ENCODE results near the gene PP2D1. TPM values are rescaled to one million over a fixed set of nuclear protein-coding genes. Genes with fewer than 3 reads are reported as not detected.

The PP2D1 gene
- polyA plus RNA-seq, 1 of the 3 experiments (the other 2 are of a cell fraction), result not detected

DNA sequence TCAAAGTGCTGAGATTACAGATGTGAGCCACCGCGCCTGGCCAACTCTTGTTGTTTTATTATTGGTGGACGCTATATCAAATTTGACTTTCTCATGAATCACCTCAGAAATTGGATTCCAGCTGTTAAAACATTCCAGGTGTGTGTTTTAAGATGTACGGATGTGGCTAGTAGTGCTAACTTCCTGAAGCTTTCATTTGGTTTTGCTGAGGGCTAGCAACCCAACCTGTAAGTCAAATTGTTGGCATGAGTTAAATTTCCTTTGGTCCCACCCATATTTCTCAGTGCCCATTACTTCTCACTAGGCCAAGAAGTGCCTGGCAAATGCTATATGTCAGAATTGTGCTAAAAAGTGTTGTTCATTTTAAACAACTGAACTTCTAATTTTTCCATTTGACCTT is 15.1 kb upstream of the PP2D1 start (continued):
- no peak for TF ChIP-seq EP300 (IDR thresholded peaks at IDR 0.05; ENCODE audit: borderline replicate concordance in 1 of 2, low read depth in 1 of 2, low read length in 1 of 2)
- TF ChIP-seq GATA2 (CRISPR knock-in tag; IDR thresholded peaks at IDR 0.05), result no peak

- Histone ChIP-seq H3K4me3 (ENCODE audit: low read depth in 2 of 2, low read length in 1 of 2) (no peak overlapping the region), H2AFZ (ENCODE audit: low read depth) (no peak overlapping the region), H3K9ac (no peak overlapping the region), H3K79me2 (ENCODE audit: insufficient read depth) (no peaks in the 10 kb centered on the region), H4K20me1 (ENCODE audit: insufficient read depth) (no peaks in the 10 kb centered on the region), H3K4me1 (ENCODE audit: control insufficient read depth in 1 of 2, insufficient read depth in 2 of 2, low read depth in 1 of 2, low read length in 1 of 2) (peaks cover 0 to 9% of the 10 kb centered on the region in 2 experiments; a peak in 2 of 4 replicates), H3K9me3 (no peaks in the 10 kb centered on the region), H3K27ac (ENCODE audit: low read depth in 2 of 2, low read length in 1 of 2) (no peak overlapping the region; a peak in 1 of 4 replicates), H3K4me2 (no peak overlapping the region), H3F3A (replicated peaks; ENCODE audit: insufficient read depth) (no peaks in the 10 kb centered on the region), H3K36me3 (replicated peaks in 1 of 2; ENCODE audit: control insufficient read depth in 1 of 2, insufficient read depth in 2 of 2, low read length in 1 of 2) (no peaks in the 10 kb centered on the region), H3K27me3 (ENCODE audit: insufficient read depth) (no peaks in the 10 kb centered on the region), H3K9me2 (no peaks in the 10 kb centered on the region)
- 83% methylated on average over 2 of the region's 2 CpGs for WGBS (ENCODE audit: low lambda C conversion rate)
- ChIA-PET POLR2A (no interaction called here), CTCF (interaction anchor here (1.4 to 2.2 kb wide), 2 partner anchors 16 to 41 kb away, joined by 3 to 4 read pairs; partner anchors contain the start of gene KAT2B)
- TF ChIP-seq NRF1 (IDR thresholded peaks at IDR 0.05; ENCODE audit: low read depth, low read length) (no peak), NFIC (IDR thresholded peaks at IDR 0.05; ENCODE audit: borderline replicate concordance) (no peak), ELF1 (IDR thresholded peaks at IDR 0.05) (no peak), USF2 (IDR thresholded peaks at IDR 0.05; ENCODE audit: borderline replicate concordance, low read depth, low read length) (no peak), TCF12 (IDR thresholded peaks at IDR 0.05) (no peak), MEF2A (IDR thresholded peaks at IDR 0.05; ENCODE audit: borderline replicate concordance, low read depth) (no peak), EZH2phosphoT487 (IDR thresholded peaks at IDR 0.05; ENCODE audit: borderline replicate concordance, low read depth) (no peak), POLR2AphosphoS5 (IDR thresholded peaks at IDR 0.05; ENCODE audit: low read depth, low read length) (no peak), TAF1 (IDR thresholded peaks at IDR 0.05; ENCODE audit: borderline replicate concordance, low read depth, low read length) (no peak), RAD21 (IDR thresholded peaks at IDR 0.05; ENCODE audit: low read length) (no peak)
- TF ChIP-seq, protein P1, sequence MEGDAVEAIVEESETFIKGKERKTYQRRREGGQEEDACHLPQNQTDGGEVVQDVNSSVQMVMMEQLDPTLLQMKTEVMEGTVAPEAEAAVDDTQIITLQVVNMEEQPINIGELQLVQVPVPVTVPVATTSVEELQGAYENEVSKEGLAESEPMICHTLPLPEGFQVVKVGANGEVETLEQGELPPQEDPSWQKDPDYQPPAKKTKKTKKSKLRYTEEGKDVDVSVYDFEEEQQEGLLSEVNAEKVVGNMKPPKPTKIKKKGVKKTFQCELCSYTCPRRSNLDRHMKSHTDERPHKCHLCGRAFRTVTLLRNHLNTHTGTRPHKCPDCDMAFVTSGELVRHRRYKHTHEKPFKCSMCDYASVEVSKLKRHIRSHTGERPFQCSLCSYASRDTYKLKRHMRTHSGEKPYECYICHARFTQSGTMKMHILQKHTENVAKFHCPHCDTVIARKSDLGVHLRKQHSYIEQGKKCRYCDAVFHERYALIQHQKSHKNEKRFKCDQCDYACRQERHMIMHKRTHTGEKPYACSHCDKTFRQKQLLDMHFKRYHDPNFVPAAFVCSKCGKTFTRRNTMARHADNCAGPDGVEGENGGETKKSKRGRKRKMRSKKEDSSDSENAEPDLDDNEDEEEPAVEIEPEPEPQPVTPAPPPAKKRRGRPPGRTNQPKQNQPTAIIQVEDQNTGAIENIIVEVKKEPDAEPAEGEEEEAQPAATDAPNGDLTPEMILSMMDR (IDR thresholded peaks at IDR 0.05), result no peak
- TF ChIP-seq, protein P2, sequence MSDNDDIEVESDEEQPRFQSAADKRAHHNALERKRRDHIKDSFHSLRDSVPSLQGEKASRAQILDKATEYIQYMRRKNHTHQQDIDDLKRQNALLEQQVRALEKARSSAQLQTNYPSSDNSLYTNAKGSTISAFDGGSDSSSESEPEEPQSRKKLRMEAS (IDR thresholded peaks at IDR 0.05; ENCODE audit: low read depth), result no peak
- TF ChIP-seq, protein P3, sequence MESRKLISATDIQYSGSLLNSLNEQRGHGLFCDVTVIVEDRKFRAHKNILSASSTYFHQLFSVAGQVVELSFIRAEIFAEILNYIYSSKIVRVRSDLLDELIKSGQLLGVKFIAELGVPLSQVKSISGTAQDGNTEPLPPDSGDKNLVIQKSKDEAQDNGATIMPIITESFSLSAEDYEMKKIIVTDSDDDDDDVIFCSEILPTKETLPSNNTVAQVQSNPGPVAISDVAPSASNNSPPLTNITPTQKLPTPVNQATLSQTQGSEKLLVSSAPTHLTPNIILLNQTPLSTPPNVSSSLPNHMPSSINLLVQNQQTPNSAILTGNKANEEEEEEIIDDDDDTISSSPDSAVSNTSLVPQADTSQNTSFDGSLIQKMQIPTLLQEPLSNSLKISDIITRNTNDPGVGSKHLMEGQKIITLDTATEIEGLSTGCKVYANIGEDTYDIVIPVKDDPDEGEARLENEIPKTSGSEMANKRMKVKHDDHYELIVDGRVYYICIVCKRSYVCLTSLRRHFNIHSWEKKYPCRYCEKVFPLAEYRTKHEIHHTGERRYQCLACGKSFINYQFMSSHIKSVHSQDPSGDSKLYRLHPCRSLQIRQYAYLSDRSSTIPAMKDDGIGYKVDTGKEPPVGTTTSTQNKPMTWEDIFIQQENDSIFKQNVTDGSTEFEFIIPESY (IDR thresholded peaks at IDR 0.05; ENCODE audit: borderline replicate concordance, low read depth), result no peak
- DNase-seq, result no peak
These were observed 11.8 kb upstream of the PP2D1 start for GRCh38 chr3:20023623-20024405.
